HEK293 (cell line): ENCODE measurements around the gene CENPV.

Source experiments
- CTCF ChIA-PET: fragments of 350-600 bp; formaldehyde crosslinking; extraction: SDS; loops from one replicate; lab custom pipeline; 2021; ENCODE audit warnings: antibody characterized with exemption; lab: Yijun Ruan, JAX
- POLR2A ChIA-PET: fragments of 300-600 bp; formaldehyde crosslinking; extraction: SDS; loops from one replicate; lab custom pipeline; 2020; ENCODE audit warnings: antibody characterized with exemption, inconsistent platforms; lab: Yijun Ruan, JAX
- H3K27ac ChIP-seq: fragments of 200-500 bp; sonication (Bioruptor generic); 2 replicates; pipeline ENCODE4 v1.5.1; 2014; ENCODE audit warnings: low read depth, low read length, control low read depth, inconsistent platforms; ENCODE audit errors: extremely low read depth
- H3K36me3 ChIP-seq, 2 experiments: fragments of 200-500 bp in 1 of 2; sonication (Bioruptor generic) in 1 of 2; 1 replicate in 1 of 2; 2 replicates in 1 of 2; pipeline ENCODE4 v1.5.1; 2014 to 2017; ENCODE audit warnings: inconsistent platforms in 2 of 2, low read length in 2 of 2; ENCODE audit not compliant: control insufficient read depth in 2 of 2, insufficient read depth in 1 of 2
- H3K4me1 ChIP-seq: fragments of 200-500 bp; sonication (Bioruptor generic); 2 replicates; pipeline ENCODE4 v1.5.1; 2014; ENCODE audit warnings: mild to moderate bottlenecking, low read length, inconsistent platforms; ENCODE audit not compliant: control insufficient read depth, insufficient read depth
- H3K4me3 ChIP-seq: 2 replicates; pipeline ENCODE4 v1.5.1; 2011; ENCODE audit warnings: low read depth, mild to moderate bottlenecking, control low read depth, low read length, moderate library complexity
- H3K9me3 ChIP-seq: fragments of 200-500 bp; sonication (Bioruptor generic); 2 replicates; pipeline ENCODE4 v1.5.1; 2014; ENCODE audit warnings: low read depth, low read length, inconsistent platforms; ENCODE audit not compliant: control insufficient read depth, insufficient read depth
- HOXA7 ChIP-seq: sonication (generic); formaldehyde crosslinking; IDR thresholded peaks from 2 replicates; pipeline ENCODE4 v1.8.1; 2022; ENCODE audit warnings: missing genetic modification reagents, borderline replicate concordance
- IKZF3 ChIP-seq: fragments of 450-650 bp; IDR thresholded peaks from 2 replicates; pipeline ENCODE4 v1.5.0; 2018; ENCODE audit warnings: missing biosample characterization, mild to moderate bottlenecking, missing genetic modification characterization, moderate library complexity
- KLF9 ChIP-seq: fragments of 450-650 bp; formaldehyde crosslinking; IDR thresholded peaks from 2 replicates; pipeline ENCODE4 v1.5.1; 2016; ENCODE audit warnings: missing biosample characterization, missing genetic modification characterization, low read depth
- OVOL3 ChIP-seq: fragments of 450-650 bp; formaldehyde crosslinking; IDR thresholded peaks from 2 replicates; pipeline ENCODE4 v1.5.1; 2016; ENCODE audit warnings: missing biosample characterization, missing genetic modification characterization
- PRDM1 ChIP-seq: fragments of 450-650 bp; formaldehyde crosslinking; IDR thresholded peaks from 2 replicates; pipeline ENCODE4; 2016; ENCODE audit warnings: missing biosample characterization, missing genetic modification characterization
- PRDM6 ChIP-seq: fragments of 450-650 bp; formaldehyde crosslinking; IDR thresholded peaks from 2 replicates; pipeline ENCODE4 v1.5.1; 2017; ENCODE audit warnings: missing biosample characterization, missing genetic modification characterization
- RBAK ChIP-seq: fragments of 450-650 bp; formaldehyde crosslinking; IDR thresholded peaks from 2 replicates; pipeline ENCODE4 v1.5.1; 2016; ENCODE audit warnings: missing biosample characterization, missing genetic modification characterization
- SALL2 ChIP-seq: fragments of 450-650 bp; formaldehyde crosslinking; IDR thresholded peaks from 2 replicates; pipeline ENCODE4 v1.5.0; 2017; ENCODE audit warnings: missing biosample characterization, mild to moderate bottlenecking, missing genetic modification characterization, borderline replicate concordance
- SCRT2 ChIP-seq: fragments of 450-650 bp; formaldehyde crosslinking; IDR thresholded peaks from 2 replicates; pipeline ENCODE4 v1.5.1; 2016; ENCODE audit warnings: missing biosample characterization, missing genetic modification characterization
- WT1 ChIP-seq: fragments of 450-650 bp; formaldehyde crosslinking; IDR thresholded peaks from 2 replicates; pipeline ENCODE4 v1.5.1; 2016; ENCODE audit warnings: missing biosample characterization, missing genetic modification characterization
- ZBTB44 ChIP-seq: fragments of 450-650 bp; IDR thresholded peaks from 2 replicates; pipeline ENCODE4 v1.5.1; 2018; ENCODE audit warnings: missing biosample characterization, mild to moderate bottlenecking, missing genetic modification characterization
- ZEB2 ChIP-seq: fragments of 450-650 bp; formaldehyde crosslinking; IDR thresholded peaks from 2 replicates; pipeline ENCODE4 v1.5.1; 2016; ENCODE audit warnings: missing biosample characterization, missing genetic modification characterization
- ZFHX2 ChIP-seq: fragments of 450-650 bp; formaldehyde crosslinking; conservative IDR thresholded peaks from 2 replicates; pipeline ENCODE4 v1.5.1; 2016; ENCODE audit warnings: missing biosample characterization, missing genetic modification characterization
- ZFP37 ChIP-seq: fragments of 450-650 bp; formaldehyde crosslinking; IDR thresholded peaks from 2 replicates; pipeline ENCODE4 v1.5.1; 2016; ENCODE audit warnings: missing biosample characterization, missing genetic modification characterization
- ZNF114 ChIP-seq: fragments of 450-650 bp; formaldehyde crosslinking; IDR thresholded peaks from 2 replicates; pipeline ENCODE4 v1.5.0; 2017; ENCODE audit warnings: missing biosample characterization, missing genetic modification characterization
- ZNF121 ChIP-seq: fragments of 450-650 bp; formaldehyde crosslinking; IDR thresholded peaks from 2 replicates; pipeline ENCODE4 v1.5.1; 2016; ENCODE audit warnings: missing biosample characterization, missing genetic modification characterization
- ZNF184 ChIP-seq: fragments of 450-650 bp; IDR thresholded peaks from 2 replicates; pipeline ENCODE4 v1.5.1; 2018; ENCODE audit warnings: missing biosample characterization, mild to moderate bottlenecking, missing genetic modification characterization
- ZNF341 ChIP-seq: fragments of 450-650 bp; formaldehyde crosslinking; IDR thresholded peaks from 2 replicates; pipeline ENCODE4; 2016; ENCODE audit warnings: low read depth, missing biosample characterization, missing genetic modification characterization
- ZNF426 ChIP-seq: fragments of 450-650 bp; formaldehyde crosslinking; IDR thresholded peaks from 2 replicates; pipeline ENCODE4 v1.5.1; 2017; ENCODE audit warnings: missing biosample characterization, missing genetic modification characterization, mild to moderate bottlenecking, inconsistent platforms, moderate library complexity
- ZNF449 ChIP-seq: fragments of 450-650 bp; formaldehyde crosslinking; IDR thresholded peaks from 2 replicates; pipeline ENCODE4 v1.5.1; 2017; ENCODE audit warnings: missing biosample characterization, mild to moderate bottlenecking, missing genetic modification characterization, moderate library complexity
- ZNF514 ChIP-seq: fragments of 450-650 bp; formaldehyde crosslinking; IDR thresholded peaks from 2 replicates; pipeline ENCODE4 v1.5.1; 2016; ENCODE audit warnings: missing biosample characterization, missing genetic modification characterization
- ZNF548 ChIP-seq: fragments of 450-650 bp; formaldehyde crosslinking; IDR thresholded peaks from 2 replicates; pipeline ENCODE4 v1.5.1; 2016; ENCODE audit warnings: missing biosample characterization, missing genetic modification characterization
- ZNF560 ChIP-seq: fragments of 450-650 bp; formaldehyde crosslinking; IDR thresholded peaks from 2 replicates; pipeline ENCODE4 v1.5.1; 2017; ENCODE audit warnings: missing biosample characterization, missing genetic modification characterization, borderline replicate concordance
- ZNF596 ChIP-seq: fragments of 450-650 bp; IDR thresholded peaks from 2 replicates; pipeline ENCODE4 v1.5.0; 2018; ENCODE audit warnings: missing biosample characterization, mild to moderate bottlenecking, missing genetic modification characterization, moderate library complexity
- ZNF621 ChIP-seq: fragments of 450-650 bp; formaldehyde crosslinking; IDR thresholded peaks from 2 replicates; pipeline ENCODE4 v1.5.1; 2017; ENCODE audit warnings: missing biosample characterization, missing genetic modification characterization
- ZNF645 ChIP-seq: fragments of 450-650 bp; formaldehyde crosslinking; IDR thresholded peaks from 2 replicates; pipeline ENCODE4; 2016; ENCODE audit warnings: missing biosample characterization, missing genetic modification characterization
- ZNF654 ChIP-seq: fragments of 450-650 bp; formaldehyde crosslinking; IDR thresholded peaks from 2 replicates; pipeline ENCODE4 v1.5.1; 2016; ENCODE audit warnings: low read depth, missing biosample characterization, missing genetic modification characterization
- ZSCAN18 ChIP-seq: fragments of 450-650 bp; formaldehyde crosslinking; IDR thresholded peaks from 2 replicates; pipeline ENCODE4 v1.5.1; 2016; ENCODE audit warnings: missing biosample characterization, missing genetic modification characterization

The CENPV gene

GRCh38 chr17:16306211-16306610 lies 47.1 kb downstream of the CENPV start:
- no peak for TF ChIP-seq ZNF621 (tag by site-specific recombination)
- TF ChIP-seq WT1, result no peak
- TF ChIP-seq ZNF645 (tag by site-specific recombination), result no peak
- no peak for TF ChIP-seq ZSCAN18
- no peak for TF ChIP-seq IKZF3 (tag by site-specific recombination)
- TF ChIP-seq ZNF560, result no peak
- no peak for TF ChIP-seq ZNF114 (tag by site-specific recombination)
- no peak for TF ChIP-seq ZNF548 (tag by site-specific recombination)
- no peak for TF ChIP-seq ZNF184
- TF ChIP-seq ZNF449, result no peak
- no peak for TF ChIP-seq ZNF514 (tag by site-specific recombination)
- TF ChIP-seq KLF9, result no peak
- TF ChIP-seq ZNF426 (tag by site-specific recombination), result no peak
- no peak for TF ChIP-seq ZFP37
- TF ChIP-seq ZEB2 (tag by site-specific recombination), result no peak
- ChIA-PET CTCF (interaction anchor here (0.7 to 3.2 kb wide), 11 partner anchors 10 to 284 kb away, joined by 3 to 34 read pairs (median 6); no protein-coding TSS in a partner anchor), POLR2A (interaction anchor here (0.7 kb wide), 1 partner anchor 301 kb away, joined by 8 read pairs; no protein-coding TSS in a partner anchor)
- Histone ChIP-seq H3K4me1 (no peaks in the 10 kb centered on the region), H3K4me3 (no peak overlapping the region), H3K27ac (no peak overlapping the region), H3K9me3 (no peaks in the 10 kb centered on the region), H3K36me3 (peaks cover 1 to 19% of the 10 kb centered on the region in 2 experiments; a peak in 2 of 3 replicates)

- Histone ChIP-seq H3K27ac (no peak overlapping the region), H3K4me3 (no peak overlapping the region), H3K9me3 (no peaks in the 10 kb centered on the region), H3K36me3 (peaks cover 5 to 17% of the 10 kb centered on the region in 2 experiments; a peak in 2 of 3 replicates), H3K4me1 (no peaks in the 10 kb centered on the region)
- ChIA-PET POLR2A (interaction anchor here (1.0 to 1.8 kb wide), 3 partner anchors 90 to 136 kb away, joined by 3 to 4 read pairs (median 3); partner anchors contain the start of gene NCOR1), CTCF (interaction anchor here (0.7 to 3.2 kb wide), 17 partner anchors 9 to 216 kb away, joined by 3 to 34 read pairs (median 5); partner anchors contain the start of gene TRPV2)
- 0 out of 2 replicates have a peak, but pooled peaks have one; percentile 11 for TF ChIP-seq SCRT2 (tag by site-specific recombination)
- TF ChIP-seq ZNF341 (tag by site-specific recombination), result no peak
- TF ChIP-seq HOXA7 (CRISPR knock-in tag), result no peak
- no peak for TF ChIP-seq ZEB2 (tag by site-specific recombination)
- no peak for TF ChIP-seq OVOL3 (tag by site-specific recombination)
- peak; percentile 54; the same call in 1 of the 2 replicates for TF ChIP-seq ZBTB44
- peak; percentile 62 for TF ChIP-seq ZNF654
- no peak for TF ChIP-seq RBAK
- no peak for TF ChIP-seq SALL2
- no peak for TF ChIP-seq ZFHX2 (tag by site-specific recombination)
- no peak for TF ChIP-seq ZNF596 (tag by site-specific recombination)
- no peak for TF ChIP-seq PRDM1
- TF ChIP-seq ZNF121 (tag by site-specific recombination), result peak; percentile 86
- no peak for TF ChIP-seq PRDM6 (tag by site-specific recombination)
Measured at GRCh38 chr17:16304830-16305229, 48.4 kb downstream of the CENPV start.
